ENCODE results near the gene SLC38A1.

DNA sequence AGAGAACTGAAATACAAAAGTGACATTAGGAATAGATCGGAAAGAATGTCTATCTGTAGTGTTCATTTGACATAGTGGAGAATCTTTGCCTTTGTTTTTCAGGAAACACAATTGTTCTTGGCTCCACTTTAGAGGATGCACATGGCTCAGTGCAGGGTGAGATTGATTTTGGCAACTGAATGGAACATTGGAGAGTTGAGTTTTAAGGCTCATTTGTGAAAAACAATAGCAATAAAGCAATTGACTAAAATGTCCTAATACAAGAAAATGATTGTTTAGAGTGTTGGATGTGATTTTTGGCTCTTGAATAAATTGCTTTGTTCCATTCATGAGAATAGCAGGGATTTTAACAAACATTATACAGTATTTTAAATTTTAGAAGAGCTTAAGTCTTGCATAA lies 116.4 kb downstream of the SLC38A1 start:
- TF ChIP-seq NPAS2 (CRISPR knock-in tag; IDR thresholded peaks at IDR 0.05; ENCODE audit: borderline replicate concordance) (no peak), POLR2A (IDR thresholded peaks at IDR 0.05; ENCODE audit: low read length) (no peak), RNF2 (IDR thresholded peaks at IDR 0.05; ENCODE audit: borderline replicate concordance, low read depth) (no peak), BHLHE40 (IDR thresholded peaks at IDR 0.05; ENCODE audit: low read depth, low read length) (no peak), EP300 (IDR thresholded peaks at IDR 0.05) (no peak), POLR2AphosphoS2 (conservative IDR thresholded peaks at IDR 0.05; ENCODE audit: low read length) (no peak), CEBPB (IDR thresholded peaks at IDR 0.05) (no peak), NFE2L2 (conservative IDR thresholded peaks at IDR 0.05; ENCODE audit: low read length) (no peak)
- TF ChIP-seq, protein P1, sequence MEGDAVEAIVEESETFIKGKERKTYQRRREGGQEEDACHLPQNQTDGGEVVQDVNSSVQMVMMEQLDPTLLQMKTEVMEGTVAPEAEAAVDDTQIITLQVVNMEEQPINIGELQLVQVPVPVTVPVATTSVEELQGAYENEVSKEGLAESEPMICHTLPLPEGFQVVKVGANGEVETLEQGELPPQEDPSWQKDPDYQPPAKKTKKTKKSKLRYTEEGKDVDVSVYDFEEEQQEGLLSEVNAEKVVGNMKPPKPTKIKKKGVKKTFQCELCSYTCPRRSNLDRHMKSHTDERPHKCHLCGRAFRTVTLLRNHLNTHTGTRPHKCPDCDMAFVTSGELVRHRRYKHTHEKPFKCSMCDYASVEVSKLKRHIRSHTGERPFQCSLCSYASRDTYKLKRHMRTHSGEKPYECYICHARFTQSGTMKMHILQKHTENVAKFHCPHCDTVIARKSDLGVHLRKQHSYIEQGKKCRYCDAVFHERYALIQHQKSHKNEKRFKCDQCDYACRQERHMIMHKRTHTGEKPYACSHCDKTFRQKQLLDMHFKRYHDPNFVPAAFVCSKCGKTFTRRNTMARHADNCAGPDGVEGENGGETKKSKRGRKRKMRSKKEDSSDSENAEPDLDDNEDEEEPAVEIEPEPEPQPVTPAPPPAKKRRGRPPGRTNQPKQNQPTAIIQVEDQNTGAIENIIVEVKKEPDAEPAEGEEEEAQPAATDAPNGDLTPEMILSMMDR (IDR thresholded peaks at IDR 0.05): no peak
